Measurements from ENCODE around the gene ZNF197. TPM values are rescaled to one million over a fixed set of nuclear protein-coding genes. Genes with fewer than 3 reads are reported as not detected.

The ZNF197 gene
- total and polyA plus RNA-seq, 8 donors, result 13.1 to 37.0 (median 35.5) TPM

DNA sequence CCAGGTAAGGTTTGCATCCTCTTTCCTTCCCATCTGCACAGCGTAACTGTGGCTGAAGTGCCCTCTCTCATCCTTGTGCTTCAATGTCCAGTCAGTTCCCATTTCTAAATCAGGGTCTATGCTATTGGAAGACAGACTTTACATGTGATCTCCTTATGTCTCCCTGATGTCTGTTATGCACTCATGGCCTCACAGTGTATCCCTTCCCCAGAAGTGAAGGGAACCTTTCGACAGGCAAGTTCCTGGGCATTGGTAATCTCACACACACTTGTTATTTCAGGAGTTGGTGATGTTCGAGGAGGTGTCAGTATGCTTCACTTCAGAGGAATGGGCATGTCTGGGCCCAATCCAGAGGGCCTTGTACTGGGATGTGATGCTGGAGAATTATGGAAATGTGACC lies 7.4 kb downstream of the ZNF197 start:
- DNase-seq (no peak), ATAC-seq (no peak)
- Histone ChIP-seq H3K4me1 (peaks cover 2 to 4% of the 10 kb centered on the region in 2 donors), H3K9me3 (peaks cover 0 to 7% of the 10 kb centered on the region in 2 donors), H3K27me3 (no peaks in the 10 kb centered on the region), H3K4me3 (no peak overlapping the region), H3K36me3 (peaks cover 0 to 82% of the 10 kb centered on the region in 2 donors), H3K27ac (no peak overlapping the region)
- TF ChIP-seq, protein P1, sequence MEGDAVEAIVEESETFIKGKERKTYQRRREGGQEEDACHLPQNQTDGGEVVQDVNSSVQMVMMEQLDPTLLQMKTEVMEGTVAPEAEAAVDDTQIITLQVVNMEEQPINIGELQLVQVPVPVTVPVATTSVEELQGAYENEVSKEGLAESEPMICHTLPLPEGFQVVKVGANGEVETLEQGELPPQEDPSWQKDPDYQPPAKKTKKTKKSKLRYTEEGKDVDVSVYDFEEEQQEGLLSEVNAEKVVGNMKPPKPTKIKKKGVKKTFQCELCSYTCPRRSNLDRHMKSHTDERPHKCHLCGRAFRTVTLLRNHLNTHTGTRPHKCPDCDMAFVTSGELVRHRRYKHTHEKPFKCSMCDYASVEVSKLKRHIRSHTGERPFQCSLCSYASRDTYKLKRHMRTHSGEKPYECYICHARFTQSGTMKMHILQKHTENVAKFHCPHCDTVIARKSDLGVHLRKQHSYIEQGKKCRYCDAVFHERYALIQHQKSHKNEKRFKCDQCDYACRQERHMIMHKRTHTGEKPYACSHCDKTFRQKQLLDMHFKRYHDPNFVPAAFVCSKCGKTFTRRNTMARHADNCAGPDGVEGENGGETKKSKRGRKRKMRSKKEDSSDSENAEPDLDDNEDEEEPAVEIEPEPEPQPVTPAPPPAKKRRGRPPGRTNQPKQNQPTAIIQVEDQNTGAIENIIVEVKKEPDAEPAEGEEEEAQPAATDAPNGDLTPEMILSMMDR (IDR thresholded peaks at IDR 0.05), result no peak
- intact Hi-C loops (cut with DNase I), result no loop called here

DNA sequence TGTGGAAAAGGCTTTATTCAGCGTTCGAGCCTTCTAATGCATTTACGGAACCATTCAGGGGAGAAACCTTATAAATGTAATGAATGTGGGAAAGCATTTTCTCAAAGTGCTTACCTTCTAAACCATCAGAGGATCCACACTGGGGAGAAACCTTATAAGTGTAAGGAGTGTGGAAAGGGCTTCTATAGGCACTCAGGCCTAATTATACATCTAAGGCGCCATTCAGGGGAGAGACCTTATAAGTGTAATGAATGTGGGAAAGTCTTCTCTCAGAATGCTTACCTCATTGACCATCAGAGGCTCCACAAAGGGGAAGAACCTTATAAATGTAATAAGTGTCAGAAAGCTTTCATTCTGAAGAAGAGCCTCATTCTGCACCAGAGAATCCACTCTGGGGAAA lies 17.5 kb downstream of the ZNF197 start:
- intact Hi-C loops (cut with DNase I), result no loop called here
- Histone ChIP-seq H3K36me3 (peaks cover 0 to 68% of the 10 kb centered on the region in 2 donors), H3K27ac (no peak overlapping the region), H3K27me3 (no peaks in the 10 kb centered on the region), H3K4me3 (no peak overlapping the region), H3K4me1 (no peaks in the 10 kb centered on the region), H3K9me3 (peaks cover 0 to 91% of the 10 kb centered on the region in 2 donors)
- no peak for DNase-seq
- no peak for ATAC-seq
- TF ChIP-seq, protein P1 (IDR thresholded peaks at IDR 0.05), result no peak

DNA sequence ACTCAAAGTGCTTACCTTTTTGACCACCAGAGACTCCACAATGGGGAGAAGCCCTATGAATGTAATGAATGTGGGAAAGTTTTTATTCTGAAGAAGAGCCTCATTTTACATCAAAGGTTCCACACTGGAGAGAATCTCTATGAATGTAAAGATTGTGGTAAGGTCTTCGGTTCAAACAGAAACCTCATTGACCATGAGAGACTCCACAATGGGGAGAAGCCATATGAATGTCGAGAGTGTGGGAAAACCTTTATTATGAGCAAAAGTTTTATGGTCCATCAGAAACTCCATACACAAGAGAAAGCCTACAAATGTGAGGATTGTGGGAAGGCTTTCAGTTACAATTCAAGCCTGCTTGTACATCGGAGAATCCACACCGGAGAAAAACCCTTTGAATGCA lies 18.2 kb downstream of the ZNF197 start:
- Histone ChIP-seq H3K4me1 (no peaks in the 10 kb centered on the region), H3K4me3 (no peak overlapping the region), H3K36me3 (peaks cover 0 to 61% of the 10 kb centered on the region in 2 donors), H3K9me3 (peaks cover 0 to 86% of the 10 kb centered on the region in 2 donors), H3K27me3 (no peaks in the 10 kb centered on the region), H3K27ac (no peak overlapping the region)
- DNase-seq, result no peak
- intact Hi-C loops (cut with DNase I), result no loop called here
- TF ChIP-seq, protein P1 (IDR thresholded peaks at IDR 0.05), result no peak
- no peak for ATAC-seq

DNA sequence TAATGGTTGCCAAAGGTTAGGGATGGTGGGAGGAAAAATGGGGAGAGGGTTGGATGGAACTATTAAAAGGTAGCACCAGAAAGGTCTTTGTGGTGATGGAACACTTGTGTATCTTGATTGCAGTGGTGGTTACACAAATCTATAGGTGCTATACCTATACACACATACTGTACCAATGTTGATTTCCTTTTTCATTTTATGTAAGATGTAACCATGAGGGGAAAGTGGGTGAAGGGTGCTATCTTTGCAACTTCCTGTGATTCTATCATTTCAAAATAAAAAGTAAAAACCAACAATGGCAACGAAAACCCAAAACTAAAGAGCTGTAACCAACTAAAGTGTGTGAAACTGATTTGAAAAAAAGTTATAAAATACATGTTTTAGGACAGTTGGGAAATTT lies 22.9 kb downstream of the ZNF197 start:
- peaks cover 0 to 11% of the 10 kb centered on the region in 2 donors for H3K4me1 ChIP-seq
- ATAC-seq (no peak), DNase-seq (no peak)
- H3K27me3 ChIP-seq, result no peaks in the 10 kb centered on the region
- H3K36me3 ChIP-seq, result peaks cover 0 to 36% of the 10 kb centered on the region in 2 donors
- no peak overlapping the region for H3K4me3 ChIP-seq
- H3K27ac ChIP-seq, result no peak overlapping the region
- TF ChIP-seq, protein P1 (IDR thresholded peaks at IDR 0.05), result no peak
- intact Hi-C loops (cut with DNase I), result no loop called here
- peaks cover 0 to 39% of the 10 kb centered on the region in 2 donors for H3K9me3 ChIP-seq

DNA sequence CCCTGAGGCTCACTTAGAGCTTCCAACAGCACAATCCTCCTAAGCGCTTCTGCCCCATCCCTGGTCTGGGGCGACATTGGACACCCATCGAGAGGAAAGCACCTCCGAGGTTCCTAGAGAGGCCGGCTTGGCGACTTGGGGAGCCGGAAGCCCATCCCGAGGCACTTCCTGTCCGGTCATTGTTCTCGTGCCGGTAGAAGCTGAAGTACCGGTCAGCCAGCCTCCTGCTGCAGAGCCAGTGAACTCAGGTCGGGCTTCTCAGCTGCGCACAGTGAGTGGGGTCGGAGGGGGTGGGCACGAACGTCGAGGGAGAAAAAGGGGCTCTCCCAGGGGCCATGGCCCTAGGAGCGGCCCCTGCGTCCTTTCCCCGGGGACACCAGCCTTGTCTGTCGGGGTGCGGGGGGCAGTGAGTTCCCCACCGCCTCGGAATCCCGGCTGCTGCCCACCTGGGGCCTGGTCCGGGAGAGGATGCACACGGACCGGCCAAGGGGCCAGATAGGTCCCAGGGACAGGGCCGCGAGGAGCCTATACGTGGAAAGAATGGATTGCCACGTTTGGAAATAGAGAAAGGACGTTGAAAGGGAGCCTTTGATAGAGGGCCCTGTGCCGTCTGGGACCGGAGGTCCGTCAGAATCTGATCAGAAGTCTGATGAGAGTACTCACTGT lies 23.9 kb downstream of the ZNF197 start, which contains the start of gene ZNF35:
ZNF35 (plus strand) TSS at position 169 of the 666 bp plus-strand sequence. CDS start 2,336 bp downstream, outside the sequence.
- H3K9me3 ChIP-seq, result peaks cover 0 to 30% of the 10 kb centered on the region in 2 donors
- intact Hi-C loops (cut with DNase I), result no loop called here
- H3K4me3 ChIP-seq, result peak within 1 kb of the TSS; percentile 76 to 77
- no peaks in the 10 kb centered on the region for H3K27me3 ChIP-seq
- TF ChIP-seq, protein P1 (IDR thresholded peaks at IDR 0.05), result no peak
- ATAC-seq (peak; percentile 99), DNase-seq (peak; percentile 64 to 90 (median 83))
- H3K4me1 ChIP-seq, result peaks cover 0 to 11% of the 10 kb centered on the region in 2 donors
- peak within 1 kb of the TSS in 1 of 2 donors; percentile 77 for H3K27ac ChIP-seq
- peaks cover 0 to 36% of the 10 kb centered on the region in 2 donors for H3K36me3 ChIP-seq

Measured in left lung (tissue), 10 donors.